Stimulated activated naive B cell treated with anti-CD40 and anti-IgM and Interleukin-4, amounts not matched to agents 10 μg/mL and 1 μg/mL and 100 μg/mL, for 72 hours (primary cell): Measurements from ENCODE around the gene ANP32A.

Source experiments
- ATAC-seq, 2 donors: fragments of 150-1000 bp; cut with Tn5 transposase; replicated peaks; 2 replicates each; pipeline ENCODE4 v1.10.0; 2021; ENCODE audit warnings: moderate library complexity in 1 of 2
- DNase-seq: peaks from one replicate; pipeline ENCODE4 v3.0.0; 2021
- H3K27ac Mint-ChIP-seq: one replicate; pipeline ENCODE4 v1.8.0; 2022; ENCODE audit warnings: mild to moderate bottlenecking, mixed read lengths
- H3K27me3 Mint-ChIP-seq, 2 donors: one replicate each; pipeline ENCODE4 v1.8.0; 2022; ENCODE audit warnings: mixed read lengths in 2 of 2
- H3K36me3 Mint-ChIP-seq, 2 donors: one replicate each; pipeline ENCODE4 v1.8.0; 2022; ENCODE audit warnings: mixed read lengths in 2 of 2, mild to moderate bottlenecking in 1 of 2
- H3K4me1 Mint-ChIP-seq, 2 donors: one replicate each; pipeline ENCODE4 v1.8.0; 2022; ENCODE audit warnings: mixed read lengths in 2 of 2, mild to moderate bottlenecking in 1 of 2
- H3K4me3 Mint-ChIP-seq, 2 donors: one replicate each; pipeline ENCODE4 v1.8.0; 2022; ENCODE audit warnings: mild to moderate bottlenecking in 2 of 2, mixed read lengths in 2 of 2, moderate library complexity in 1 of 2
- H3K9me3 Mint-ChIP-seq, 2 donors: one replicate each; pipeline ENCODE4 v1.8.0; 2022; ENCODE audit warnings: mixed read lengths in 2 of 2, mild to moderate bottlenecking in 1 of 2

Gene ANP32A

GRCh38 chr15:68816158-68816557 is 4.5 kb downstream of the ANP32A start:
- Mint-ChIP-seq H3K9me3 (no peaks in the 10 kb centered on the region), H3K4me1 (peaks cover 40 to 62% of the 10 kb centered on the region in 2 donors), H3K27ac (no peak overlapping the region), H3K36me3 (peaks cover 22 to 41% of the 10 kb centered on the region in 2 donors), H3K4me3 (peak overlapping the region; percentile 19 to 99), H3K27me3 (no peaks in the 10 kb centered on the region)
- ATAC-seq (no peak), DNase-seq (no peak)

- Mint-ChIP-seq H3K4me1 (peaks cover 43 to 68% of the 10 kb centered on the region in 2 donors), H3K9me3 (no peaks in the 10 kb centered on the region), H3K4me3 (peak overlapping the region in 1 of 2 donors; percentile 23), H3K36me3 (peaks cover 26 to 43% of the 10 kb centered on the region in 2 donors), H3K27ac (peak overlapping the region; percentile 65), H3K27me3 (no peaks in the 10 kb centered on the region)
- ATAC-seq, result no peak
- DNase-seq, result no peak
Measured at GRCh38 chr15:68815598-68815997, 5.1 kb downstream of the ANP32A start.

DNA sequence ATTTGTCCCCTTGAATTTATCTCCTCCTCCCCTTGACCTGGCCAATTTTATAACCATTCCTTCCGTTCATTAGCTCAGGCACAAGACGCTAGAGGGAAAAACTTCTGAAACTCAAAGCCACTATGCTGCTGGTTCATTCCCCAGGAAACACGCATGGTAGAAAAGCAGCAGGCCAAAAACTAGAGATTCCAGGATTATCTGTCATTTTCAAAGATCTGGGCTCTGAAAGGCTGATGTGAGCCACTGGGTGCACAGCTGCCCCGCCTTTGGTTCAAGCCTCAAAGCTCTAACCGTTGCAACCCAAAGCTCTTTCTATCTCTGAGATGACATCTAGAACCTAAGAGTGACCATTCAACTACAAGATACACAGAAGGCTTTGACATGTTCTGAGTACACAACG is 6.1 kb downstream of the ANP32A start:
- H3K27me3 Mint-ChIP-seq, result no peaks in the 10 kb centered on the region
- peak overlapping the region; percentile 84 for H3K27ac Mint-ChIP-seq
- peaks cover 32 to 44% of the 10 kb centered on the region in 2 donors for H3K36me3 Mint-ChIP-seq
- H3K9me3 Mint-ChIP-seq, result no peaks in the 10 kb centered on the region
- ATAC-seq (no peak), DNase-seq (no peak)
- H3K4me1 Mint-ChIP-seq, result peaks cover 52 to 78% of the 10 kb centered on the region in 2 donors
- H3K4me3 Mint-ChIP-seq, result no peak overlapping the region

DNA sequence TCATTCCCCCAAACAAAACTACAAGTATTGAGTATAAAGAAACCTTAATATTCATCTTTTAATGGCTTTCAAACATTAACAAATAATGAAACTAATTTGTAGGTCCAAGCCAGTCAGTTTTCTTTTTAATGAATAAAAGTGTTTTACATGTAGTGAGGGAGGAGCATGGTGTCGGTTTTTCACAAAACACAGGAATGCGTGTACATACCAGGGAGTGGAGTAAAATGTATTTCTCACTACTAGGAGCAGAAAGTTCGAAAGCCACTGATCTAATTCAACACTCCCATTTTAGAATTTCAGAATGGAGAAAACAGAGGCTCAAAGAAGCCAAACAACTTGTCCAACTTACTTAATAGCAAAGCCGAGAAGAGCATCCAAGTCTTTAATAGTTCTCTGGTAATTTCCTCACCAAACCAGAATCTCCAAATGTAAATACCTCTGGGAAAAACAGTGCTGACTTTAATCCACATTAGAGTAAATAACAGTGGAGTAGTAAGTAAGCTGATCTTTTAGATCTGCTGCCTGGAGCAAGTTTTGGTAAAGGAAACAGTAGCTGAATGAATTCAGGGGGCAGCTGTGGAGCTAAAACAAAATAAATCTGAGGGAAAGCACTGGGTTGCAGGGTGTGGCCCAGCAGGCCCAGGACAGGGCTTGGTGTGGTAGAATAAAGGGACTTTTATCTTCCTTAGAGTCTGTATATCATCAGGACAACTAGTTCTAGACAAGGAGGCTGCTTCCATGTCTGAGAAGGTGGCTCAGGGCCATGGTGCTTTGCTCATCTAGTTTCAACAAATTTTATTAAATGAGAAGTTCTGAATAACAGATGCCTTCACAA is 7.9 kb downstream of the ANP32A start:
- DNase-seq (no peak), ATAC-seq (no peak)
- H3K9me3 Mint-ChIP-seq, result no peaks in the 10 kb centered on the region
- H3K27me3 Mint-ChIP-seq, result no peaks in the 10 kb centered on the region
- H3K36me3 Mint-ChIP-seq, result peaks cover 37 to 52% of the 10 kb centered on the region in 2 donors
- H3K4me3 Mint-ChIP-seq, result no peak overlapping the region
- H3K27ac Mint-ChIP-seq, result peak overlapping the region; percentile 37
- peaks cover 68 to 96% of the 10 kb centered on the region in 2 donors for H3K4me1 Mint-ChIP-seq

DNA sequence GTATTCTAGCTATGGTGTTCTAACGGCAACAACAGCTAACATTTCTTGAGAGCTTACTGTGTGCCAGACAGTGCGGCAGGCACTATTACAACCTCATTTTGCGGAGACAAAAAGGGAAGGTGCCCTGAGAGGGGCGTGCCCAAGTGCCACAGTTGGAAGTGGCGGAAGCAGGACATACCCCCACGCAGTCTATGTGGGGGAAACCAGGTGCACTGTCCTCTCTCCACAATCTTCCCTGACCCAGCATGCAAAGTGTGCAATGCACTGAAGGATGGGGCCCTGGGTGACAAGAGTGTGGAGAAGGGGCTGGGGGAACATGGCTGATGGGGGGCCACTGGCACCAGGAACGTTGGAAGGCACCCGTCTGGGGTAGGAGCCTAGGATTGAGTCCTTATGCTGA is 8.6 kb downstream of the ANP32A start:
- peaks cover 66 to 99% of the 10 kb centered on the region in 2 donors for H3K4me1 Mint-ChIP-seq
- no peak for DNase-seq
- no peak overlapping the region for H3K27ac Mint-ChIP-seq
- no peaks in the 10 kb centered on the region for H3K9me3 Mint-ChIP-seq
- H3K27me3 Mint-ChIP-seq, result no peaks in the 10 kb centered on the region
- ATAC-seq, result no peak
- H3K36me3 Mint-ChIP-seq, result peaks cover 40 to 51% of the 10 kb centered on the region in 2 donors
- no peak overlapping the region for H3K4me3 Mint-ChIP-seq

GRCh38 chr15:68809517-68809916 is 11.2 kb downstream of the ANP32A start:
- no peak for ATAC-seq
- Mint-ChIP-seq H3K9me3 (no peaks in the 10 kb centered on the region), H3K27me3 (no peaks in the 10 kb centered on the region), H3K36me3 (peaks cover 41 to 62% of the 10 kb centered on the region in 2 donors), H3K4me3 (no peak overlapping the region), H3K27ac (no peak overlapping the region), H3K4me1 (peaks cover 64 to 98% of the 10 kb centered on the region in 2 donors)
- DNase-seq, result no peak

DNA sequence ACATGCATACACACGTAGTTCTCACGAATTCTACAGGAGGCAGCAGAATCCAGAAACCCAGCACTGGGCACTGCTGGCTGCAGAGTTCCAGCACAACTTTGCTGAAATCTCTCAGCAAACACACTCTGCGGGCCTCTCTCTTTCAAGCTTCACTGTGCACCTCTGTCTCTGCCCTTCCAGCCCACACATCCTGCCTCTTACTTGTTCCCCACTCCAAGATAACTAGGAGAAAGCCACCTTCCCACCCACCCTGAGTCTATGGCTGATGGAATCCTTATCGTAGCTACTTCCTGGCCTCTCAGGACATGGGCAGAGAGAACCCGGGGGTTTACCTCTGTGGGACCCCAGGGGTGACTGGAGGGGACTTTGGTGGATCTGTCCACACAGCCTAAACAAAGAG is 11.9 kb downstream of the ANP32A start:
- H3K27ac Mint-ChIP-seq, result peak overlapping the region; percentile 52
- H3K9me3 Mint-ChIP-seq, result no peaks in the 10 kb centered on the region
- H3K36me3 Mint-ChIP-seq, result peaks cover 44 to 65% of the 10 kb centered on the region in 2 donors
- H3K27me3 Mint-ChIP-seq, result no peaks in the 10 kb centered on the region
- H3K4me1 Mint-ChIP-seq, result peaks cover 67 to 96% of the 10 kb centered on the region in 2 donors
- ATAC-seq, result no peak
- H3K4me3 Mint-ChIP-seq, result no peak overlapping the region
- no peak for DNase-seq

DNA sequence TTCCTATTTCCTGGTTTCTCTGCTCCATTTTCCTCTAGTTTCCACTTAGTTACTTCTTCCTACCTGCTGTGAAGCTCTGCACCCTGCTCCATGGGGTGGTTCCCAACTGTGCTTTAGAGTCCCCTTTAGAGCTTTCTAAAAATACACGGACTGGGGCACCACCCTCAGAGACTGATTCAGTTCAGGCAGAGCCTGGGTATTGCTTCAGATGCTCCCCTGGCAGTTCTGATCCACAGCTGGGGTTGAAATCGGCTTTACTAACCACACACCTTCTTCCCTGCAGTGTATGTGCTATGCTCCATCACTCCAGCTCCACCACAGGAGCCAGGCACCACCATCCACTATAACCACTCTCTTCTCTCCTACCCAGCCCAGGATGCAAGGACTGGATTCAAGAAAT is 12.6 kb downstream of the ANP32A start:
- Mint-ChIP-seq H3K9me3 (no peaks in the 10 kb centered on the region), H3K36me3 (peaks cover 41 to 64% of the 10 kb centered on the region in 2 donors), H3K27ac (peak overlapping the region; percentile 70), H3K4me1 (peaks cover 64 to 95% of the 10 kb centered on the region in 2 donors), H3K27me3 (no peaks in the 10 kb centered on the region), H3K4me3 (no peak overlapping the region)
- no peak for DNase-seq
- ATAC-seq, result no peak

- Mint-ChIP-seq H3K27ac (no peak overlapping the region), H3K36me3 (peaks cover 40 to 62% of the 10 kb centered on the region in 2 donors), H3K27me3 (no peaks in the 10 kb centered on the region), H3K4me3 (no peak overlapping the region), H3K4me1 (peaks cover 66 to 95% of the 10 kb centered on the region in 2 donors), H3K9me3 (no peaks in the 10 kb centered on the region)
- DNase-seq, result no peak
- no peak for ATAC-seq
Measured at GRCh38 chr15:68807249-68807648, 13.4 kb downstream of the ANP32A start.

- Mint-ChIP-seq H3K4me3 (no peak overlapping the region), H3K27me3 (no peaks in the 10 kb centered on the region), H3K4me1 (peaks cover 68 to 95% of the 10 kb centered on the region in 2 donors), H3K36me3 (peaks cover 39 to 63% of the 10 kb centered on the region in 2 donors), H3K27ac (peak overlapping the region; percentile 33), H3K9me3 (no peaks in the 10 kb centered on the region)
- ATAC-seq, result no peak
- DNase-seq, result no peak
Measured at GRCh38 chr15:68806220-68807060, 14.3 kb downstream of the ANP32A start.

DNA sequence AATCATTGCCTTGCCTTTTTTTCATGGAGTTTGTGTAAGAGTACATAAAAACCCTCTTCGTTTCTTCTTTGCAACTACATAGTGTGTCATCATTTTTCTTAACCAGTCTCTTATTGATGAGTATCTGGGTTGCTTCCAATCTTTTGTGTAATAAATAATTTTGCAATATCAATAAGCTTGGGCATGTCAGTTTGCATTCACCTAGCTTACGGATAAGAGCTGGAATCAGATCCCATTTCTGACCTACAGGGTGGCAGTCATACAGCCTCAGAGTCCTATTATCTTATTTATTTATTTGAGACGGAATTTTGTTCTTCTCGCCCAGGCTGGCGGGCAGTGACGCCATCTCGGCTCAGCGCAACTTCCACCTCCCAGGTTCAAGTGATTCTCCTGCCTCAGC is 18.3 kb downstream of the ANP32A start:
- no peak overlapping the region for H3K4me3 Mint-ChIP-seq
- ATAC-seq (no peak), DNase-seq (no peak)
- no peaks in the 10 kb centered on the region for H3K9me3 Mint-ChIP-seq
- no peaks in the 10 kb centered on the region for H3K27me3 Mint-ChIP-seq
- H3K36me3 Mint-ChIP-seq, result peaks cover 28 to 51% of the 10 kb centered on the region in 2 donors
- H3K4me1 Mint-ChIP-seq, result peaks cover 70 to 95% of the 10 kb centered on the region in 2 donors
- peak overlapping the region; percentile 77 for H3K27ac Mint-ChIP-seq

- Mint-ChIP-seq H3K27ac (peak overlapping the region; percentile 37), H3K9me3 (no peaks in the 10 kb centered on the region), H3K36me3 (peaks cover 24 to 46% of the 10 kb centered on the region in 2 donors), H3K4me3 (no peak overlapping the region), H3K27me3 (no peaks in the 10 kb centered on the region), H3K4me1 (peaks cover 69 to 95% of the 10 kb centered on the region in 2 donors)
- no peak for ATAC-seq
- no peak for DNase-seq
Measured at GRCh38 chr15:68801572-68802148, 19.0 kb downstream of the ANP32A start.

- Mint-ChIP-seq H3K27ac (peak overlapping the region; percentile 60), H3K36me3 (peaks cover 20 to 42% of the 10 kb centered on the region in 2 donors), H3K27me3 (no peaks in the 10 kb centered on the region), H3K4me1 (peaks cover 67 to 95% of the 10 kb centered on the region in 2 donors), H3K4me3 (no peak overlapping the region), H3K9me3 (no peaks in the 10 kb centered on the region)
- ATAC-seq, result no peak
- no peak for DNase-seq
Measured at GRCh38 chr15:68800875-68801274, 19.8 kb downstream of the ANP32A start.
